A549 (cell line): ENCODE measurements around the gene C8B. TPM values are rescaled to one million over a fixed set of nuclear protein-coding genes. Genes with fewer than 3 reads are reported as not detected.

ENCODE experiments used
- ATAC-seq, 2 experiments: fragments of 200-7000 bp in 1 of 2; fragments of >200 bp in 1 of 2; cut with Nextera tagmentation in 1 of 2; cut with Tn5 transposase in 1 of 2; 3 replicates each; pipeline versions ENCODE4 v1.8.0 to v1.9.1; 2018 to 2020; ENCODE audit warnings: mild to moderate bottlenecking in 1 of 2, moderate library complexity in 1 of 2
- CTCF ChIA-PET: fragments of 300-600 bp; sonication (Branson Sonifier 250); formaldehyde crosslinking; extraction: SDS; loops from one replicate; lab custom pipeline; 2021; ENCODE audit warnings: antibody characterized with exemption, inconsistent platforms; lab: Yijun Ruan, JAX
- POLR2A ChIA-PET: fragments of 350-600 bp; formaldehyde crosslinking; extraction: SDS; loops from one replicate; lab custom pipeline; 2021; ENCODE audit warnings: antibody characterized with exemption, inconsistent platforms; lab: Yijun Ruan, JAX
- DNase-seq, 2 experiments: peaks; one replicate each; pipeline versions ENCODE4 v3.0.0 to v3.0.0-alpha.2; 2011 to 2016; ENCODE audit warnings: low read depth in 1 of 2, low spot score in 1 of 2
- FAIRE-seq: peaks from 2 replicates; lab custom pipeline; 2011; peaks lifted over from hg19 to GRCh38; lab: Jason Lieb, UNC
- H3K27ac ChIP-seq, 2 experiments: fragments of >200 bp; sonication (Bioruptor Twin); formaldehyde crosslinking; 3 replicates each; pipeline ENCODE4 v1.5.1; 2016 to 2017
- H3K4me1 ChIP-seq: fragments of >200 bp; sonication (Bioruptor Twin); formaldehyde crosslinking; 3 replicates; pipeline ENCODE4 v1.6.1; 2016
- H3K4me2 ChIP-seq: fragments of >200 bp; sonication (Bioruptor Twin); formaldehyde crosslinking; 3 replicates; pipeline ENCODE4 v1.6.1; 2016
- H3K4me3 ChIP-seq: fragments of >200 bp; sonication (Bioruptor Twin); formaldehyde crosslinking; 3 replicates; pipeline ENCODE4 v1.5.1; 2016
- H3K9me3 ChIP-seq: fragments of >200 bp; sonication (Bioruptor Twin); formaldehyde crosslinking; 3 replicates; pipeline ENCODE4 v1.6.1; 2016
- BCL3 ChIP-seq: fragments of >200 bp; sonication (Bioruptor Twin); formaldehyde crosslinking; IDR thresholded peaks from 3 replicates; pipeline ENCODE4 v1.6.1; 2016
- BHLHE40 ChIP-seq: IDR thresholded peaks from 2 replicates; pipeline ENCODE4 v1.6.1; 2012; ENCODE audit warnings: low read depth, low read length, inconsistent platforms
- CBX8 ChIP-seq: fragments of 200-600 bp; sonication (generic); IDR thresholded peaks from 2 replicates; pipeline ENCODE4 v1.6.1; 2016
- CEBPB ChIP-seq, 2 experiments: fragments of >200 bp in 1 of 2; sonication (Bioruptor Twin) in 1 of 2; formaldehyde crosslinking in 1 of 2; IDR thresholded peaks; 2 replicates each; pipeline ENCODE4 v1.6.1; 2012 to 2016
- CTCF ChIP-seq: fragments of >200 bp; sonication (Bioruptor Twin); formaldehyde crosslinking; IDR thresholded peaks from 3 replicates; pipeline ENCODE4 v1.5.1; 2016
- E2F6 ChIP-seq: IDR thresholded peaks from 2 replicates; pipeline ENCODE4 v1.6.1; 2012; ENCODE audit warnings: low read depth, borderline replicate concordance
- EHF ChIP-seq: fragments of 250-450 bp; sonication (Bioruptor Pico); IDR thresholded peaks from 2 replicates; pipeline ENCODE4 v1.5.0; 2020; ENCODE audit warnings: mild to moderate bottlenecking
- EP300 ChIP-seq, 2 experiments: fragments of >200 bp; sonication (Bioruptor Twin); formaldehyde crosslinking; IDR thresholded peaks; 2 replicates in 1 of 2; 3 replicates in 1 of 2; pipeline ENCODE4 v1.6.1; 2016 to 2017
- FOSB ChIP-seq: fragments of 250-450 bp; sonication (Bioruptor Pico); IDR thresholded peaks from 2 replicates; pipeline ENCODE4 v1.5.0; 2020; ENCODE audit warnings: mild to moderate bottlenecking, moderate library complexity
- HDAC2 ChIP-seq: fragments of 200-600 bp; sonication (generic); IDR thresholded peaks from 2 replicates; pipeline ENCODE4 v1.6.1; 2016
- HOXA7 ChIP-seq: fragments of 250-450 bp; sonication (Bioruptor Pico); IDR thresholded peaks from 2 replicates; pipeline ENCODE4 v1.5.0; 2020; ENCODE audit warnings: mild to moderate bottlenecking, moderate library complexity
- JUN ChIP-seq, 2 experiments: fragments of >200 bp; sonication (Bioruptor Twin); formaldehyde crosslinking; IDR thresholded peaks; 2 replicates in 1 of 2; 3 replicates in 1 of 2; pipeline ENCODE4 v1.6.1; 2016 to 2017
- JUNB ChIP-seq: fragments of >200 bp; sonication (Bioruptor Twin); formaldehyde crosslinking; IDR thresholded peaks from 2 replicates; pipeline ENCODE4 v1.6.1; 2016
- KDM5A ChIP-seq: fragments of 200-600 bp; sonication (generic); IDR thresholded peaks from 2 replicates; pipeline ENCODE4 v1.6.1; 2016; ENCODE audit warnings: antibody characterized with exemption, mild to moderate bottlenecking
- MAFK ChIP-seq: fragments of 450-650 bp; IDR thresholded peaks from 2 replicates; pipeline ENCODE4 v1.6.1; 2014; ENCODE audit not compliant: partially characterized antibody
- MAZ ChIP-seq: fragments of 150-350 bp; IDR thresholded peaks from 2 replicates; pipeline ENCODE4 v1.6.1; 2014; ENCODE audit warnings: antibody characterized with exemption, low read depth, low read length, borderline replicate concordance
- MYC ChIP-seq: IDR thresholded peaks from 2 replicates; pipeline ENCODE4 v1.6.1; 2012; ENCODE audit warnings: mild to moderate bottlenecking, inconsistent platforms, low read length, improper control_type of control experiment, borderline replicate concordance
- NFE2L2 ChIP-seq: fragments of 150-350 bp; conservative IDR thresholded peaks from 2 replicates; pipeline ENCODE4 v1.6.1; 2014; ENCODE audit warnings: low read length
- NR3C1 ChIP-seq: fragments of >200 bp; sonication (Bioruptor Twin); formaldehyde crosslinking; IDR thresholded peaks from 3 replicates; pipeline ENCODE4 v1.6.1; 2017
- PBX3 ChIP-seq: IDR thresholded peaks from 2 replicates; pipeline ENCODE4 v1.6.1; 2012
- POLR2AphosphoS2 ChIP-seq: conservative IDR thresholded peaks from 2 replicates; pipeline ENCODE4 v1.6.1; 2012; ENCODE audit warnings: low read length, improper control_type of control experiment, inconsistent platforms
- RAD21 ChIP-seq, 2 experiments: fragments of >200 bp in 1 of 2; sonication (Bioruptor Twin) in 1 of 2; formaldehyde crosslinking in 1 of 2; IDR thresholded peaks in 1 of 2; conservative IDR thresholded peaks in 1 of 2; 2 replicates in 1 of 2; 3 replicates in 1 of 2; pipeline ENCODE4 v1.6.1; 2012 to 2018; ENCODE audit warnings: inconsistent platforms in 1 of 2
- RCOR1 ChIP-seq: fragments of 150-350 bp; IDR thresholded peaks from 2 replicates; pipeline ENCODE4 v1.6.1; 2014; ENCODE audit warnings: antibody characterized with exemption, low read length, low read depth
- REST ChIP-seq: fragments of 200-600 bp; sonication (generic); IDR thresholded peaks from 2 replicates; pipeline ENCODE4 v1.6.1; 2016; ENCODE audit warnings: antibody characterized with exemption, mild to moderate bottlenecking, moderate library complexity
- RFX5 ChIP-seq: fragments of 450-650 bp; IDR thresholded peaks from 2 replicates; pipeline ENCODE4 v1.7.1; 2014; ENCODE audit warnings: antibody characterized with exemption, mild to moderate bottlenecking, moderate library complexity
- SREBF2 ChIP-seq: fragments of 450-650 bp; IDR thresholded peaks from 2 replicates; pipeline ENCODE4 v1.6.1; 2014; ENCODE audit warnings: mild to moderate bottlenecking, moderate library complexity
- TFCP2L1 ChIP-seq: fragments of 250-450 bp; sonication (Bioruptor Pico); IDR thresholded peaks from 2 replicates; pipeline ENCODE4 v1.5.0; 2021; ENCODE audit warnings: mild to moderate bottlenecking
- TP53 ChIP-seq: fragments of 250-450 bp; sonication (Bioruptor Pico); IDR thresholded peaks from 2 replicates; pipeline ENCODE4 v1.5.0; 2021; ENCODE audit warnings: mild to moderate bottlenecking, moderate library complexity
- ZC3H11A ChIP-seq: fragments of 450-650 bp; IDR thresholded peaks from 2 replicates; pipeline ENCODE4 v1.6.1; 2014; ENCODE audit warnings: antibody characterized with exemption, mild to moderate bottlenecking
- ZNF302 ChIP-seq: fragments of 250-450 bp; sonication (Bioruptor Pico); IDR thresholded peaks from 2 replicates; pipeline ENCODE4 v1.9.0; 2021; ENCODE audit warnings: inconsistent platforms, mild to moderate bottlenecking, moderate library complexity
- ZSCAN20 ChIP-seq: fragments of 250-450 bp; sonication (Bioruptor Pico); IDR thresholded peaks from 2 replicates; pipeline ENCODE4 v1.8.0; 2022; ENCODE audit warnings: mild to moderate bottlenecking, moderate library complexity
- WGBS: methylation state at CpG from one replicate; pipeline ENCODE4 v1.1.6; 2017; ENCODE audit errors: missing lambda C conversion rate; 5-methylcytosine and 5-hydroxymethylcytosine counted together
- polyA plus RNA-seq, 4 experiments: library from polyadenylated mRNA; depleted of rRNA in 3 of 4; stranded (reverse); fragments of >200 nt; fragmentation: RNase III in 1 of 4; extraction: RNeasy Plus Mini Kit Qiagen cat#74134 plus additional on column Dnase treatment in 1 of 4; gene quantifications; 2 replicates in 3 of 4; 3 replicates in 1 of 4; pipeline ENCODE4 v1.2.3, GENCODE V29; 2011 to 2017

C8B gene
- polyA plus RNA-seq, 2 of the 4 experiments (the other 2 are of a cell fraction) = not detected

GRCh38 chr1:56881417-56881816, 84.4 kb downstream of the C8B start:
- Histone ChIP-seq H3K4me2 (no peak overlapping the region), H3K9me3 (no peaks in the 10 kb centered on the region), H3K4me3 (no peak overlapping the region), H3K27ac (no peak overlapping the region), H3K4me1 (no peaks in the 10 kb centered on the region)
- CTCF ChIA-PET = no interaction called here
- TF ChIP-seq RFX5 (no peak), POLR2AphosphoS2 (no peak), FOSB (CRISPR knock-in tag) (no peak), NFE2L2 (no peak), TFCP2L1 (CRISPR knock-in tag) (no peak), MAFK (no peak), TP53 (CRISPR knock-in tag) (no peak), RCOR1 (no peak), JUNB (no peak), SREBF2 (no peak), BHLHE40 (no peak), JUN (IDR thresholded peaks at IDR 0.05) (no peak), BCL3 (no peak), KDM5A (no peak), EP300 (IDR thresholded peaks at IDR 0.05) (no peak), RAD21 (conservative IDR thresholded peaks at IDR 0.05 in 1 of 2, IDR thresholded peaks at IDR 0.05 in 1 of 2) (no peak), EHF (no peak), HDAC2 (no peak), CTCF (no peak), CEBPB (IDR thresholded peaks at IDR 0.05) (no peak)
- FAIRE-seq = no peak
- WGBS = 40% methylated on average over 5 of the region's 6 CpGs
- no peak for DNase-seq
- POLR2A ChIA-PET = no interaction called here
- no peak for ATAC-seq

GRCh38 chr1:56880774-56881173, 85.0 kb downstream of the C8B start:
- Histone ChIP-seq H3K4me2 (no peak overlapping the region), H3K4me3 (no peak overlapping the region)
- DNase-seq (no peak), FAIRE-seq (no peak)
- POLR2A ChIA-PET = no interaction called here
- TF ChIP-seq RAD21 (conservative IDR thresholded peaks at IDR 0.05 in 1 of 2, IDR thresholded peaks at IDR 0.05 in 1 of 2) = no peak
- no peak for TF ChIP-seq CBX8
- no peak for TF ChIP-seq HOXA7 (CRISPR knock-in tag)
- no peak for TF ChIP-seq ZC3H11A
- no peak for TF ChIP-seq ZNF302 (CRISPR knock-in tag)
- no peak for TF ChIP-seq REST
- no peak for TF ChIP-seq MYC
- TF ChIP-seq NFE2L2 = no peak
- no peak for TF ChIP-seq MAZ
- no peak for TF ChIP-seq EP300 (IDR thresholded peaks at IDR 0.05)
- no peak for TF ChIP-seq HDAC2
- TF ChIP-seq NR3C1 = no peak
- TF ChIP-seq E2F6 = no peak
- no peak for TF ChIP-seq PBX3
- TF ChIP-seq ZSCAN20 = no peak
- TF ChIP-seq, all 56 proteins: peak for 0
- CTCF ChIA-PET = no interaction called here
- H3K27ac ChIP-seq = no peak overlapping the region
- no peak for ATAC-seq
- no peaks in the 10 kb centered on the region for H3K4me1 ChIP-seq
- no peaks in the 10 kb centered on the region for H3K9me3 ChIP-seq
- WGBS = 0% methylated on average over 1 of the region's 1 CpG
